ENCODE measurements around the gene EMC9. TPM values are rescaled to one million over a fixed set of nuclear protein-coding genes. Genes with fewer than 3 reads are reported as not detected.

Gene EMC9
- total RNA-seq, 1 experiment from 2014 or later: 49.2 TPM

DNA sequence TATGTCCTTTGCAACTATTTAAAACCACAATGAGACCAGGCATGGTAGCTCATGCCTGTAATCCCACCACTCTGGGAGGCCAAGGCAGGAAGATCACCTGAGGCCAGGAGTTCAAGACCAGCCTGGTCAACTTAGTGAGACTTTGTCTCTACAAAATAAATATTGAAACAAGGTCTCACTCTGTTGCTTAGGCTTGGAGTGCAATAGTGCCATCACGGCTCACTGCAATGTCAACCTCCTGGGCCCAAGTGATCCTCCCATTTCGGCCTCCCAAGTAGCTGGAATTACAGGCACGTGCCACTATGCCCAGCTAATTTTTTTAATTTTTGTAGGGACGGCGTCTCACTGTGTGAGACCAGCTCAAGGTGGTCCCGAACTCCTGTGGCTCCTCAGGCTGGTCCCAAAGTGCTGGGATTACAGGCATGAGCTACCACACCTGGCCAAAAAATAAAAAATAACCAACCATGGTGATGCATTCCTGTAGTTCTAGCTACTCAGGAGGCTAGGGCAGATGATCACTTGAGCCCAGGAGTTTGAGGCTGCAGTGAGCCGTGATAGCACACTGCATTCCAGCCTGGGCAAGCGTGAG lies 11.9 kb downstream of the EMC9 start:
- H3K27ac Mint-ChIP-seq (ENCODE audit: low read depth, unreplicated experiment): no peak overlapping the region
- DNase-seq (ENCODE audit: unreplicated experiment): no peak
- BruUV-seq (replicated peaks): no TSS peak
- TF ChIP-seq, protein P1, sequence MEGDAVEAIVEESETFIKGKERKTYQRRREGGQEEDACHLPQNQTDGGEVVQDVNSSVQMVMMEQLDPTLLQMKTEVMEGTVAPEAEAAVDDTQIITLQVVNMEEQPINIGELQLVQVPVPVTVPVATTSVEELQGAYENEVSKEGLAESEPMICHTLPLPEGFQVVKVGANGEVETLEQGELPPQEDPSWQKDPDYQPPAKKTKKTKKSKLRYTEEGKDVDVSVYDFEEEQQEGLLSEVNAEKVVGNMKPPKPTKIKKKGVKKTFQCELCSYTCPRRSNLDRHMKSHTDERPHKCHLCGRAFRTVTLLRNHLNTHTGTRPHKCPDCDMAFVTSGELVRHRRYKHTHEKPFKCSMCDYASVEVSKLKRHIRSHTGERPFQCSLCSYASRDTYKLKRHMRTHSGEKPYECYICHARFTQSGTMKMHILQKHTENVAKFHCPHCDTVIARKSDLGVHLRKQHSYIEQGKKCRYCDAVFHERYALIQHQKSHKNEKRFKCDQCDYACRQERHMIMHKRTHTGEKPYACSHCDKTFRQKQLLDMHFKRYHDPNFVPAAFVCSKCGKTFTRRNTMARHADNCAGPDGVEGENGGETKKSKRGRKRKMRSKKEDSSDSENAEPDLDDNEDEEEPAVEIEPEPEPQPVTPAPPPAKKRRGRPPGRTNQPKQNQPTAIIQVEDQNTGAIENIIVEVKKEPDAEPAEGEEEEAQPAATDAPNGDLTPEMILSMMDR (IDR thresholded peaks at IDR 0.05; ENCODE audit: unreplicated experiment): no peak
- peaks cover 2% of the 10 kb centered on the region for H3K36me3 Mint-ChIP-seq (ENCODE audit: insufficient read depth, unreplicated experiment)
- peaks cover 17% of the 10 kb centered on the region for H3K4me1 Mint-ChIP-seq (ENCODE audit: insufficient read depth, unreplicated experiment)
- no peaks in the 10 kb centered on the region for H3K9me3 Mint-ChIP-seq (ENCODE audit: unreplicated experiment)
- H3K4me3 Mint-ChIP-seq (ENCODE audit: unreplicated experiment): no peak overlapping the region
- intact Hi-C loops (cut with micrococcal nuclease): no loop called here
- POLR2A ChIA-PET: interaction anchor here (0.6 to 1.1 kb wide), 4 partner anchors 11 to 19 kb away, joined by 3 to 8 read pairs (median 4); partner anchors contain the start of genes DCAF11, NRL and PSME2
- CTCF ChIA-PET: interaction anchor here (1.1 to 1.8 kb wide), 2 partner anchors 11 to 15 kb away, joined by 3 to 4 read pairs; partner anchors contain the start of genes DCAF11 and NRL
- H3K27me3 Mint-ChIP-seq (ENCODE audit: insufficient read depth, unreplicated experiment): no peaks in the 10 kb centered on the region

DNA sequence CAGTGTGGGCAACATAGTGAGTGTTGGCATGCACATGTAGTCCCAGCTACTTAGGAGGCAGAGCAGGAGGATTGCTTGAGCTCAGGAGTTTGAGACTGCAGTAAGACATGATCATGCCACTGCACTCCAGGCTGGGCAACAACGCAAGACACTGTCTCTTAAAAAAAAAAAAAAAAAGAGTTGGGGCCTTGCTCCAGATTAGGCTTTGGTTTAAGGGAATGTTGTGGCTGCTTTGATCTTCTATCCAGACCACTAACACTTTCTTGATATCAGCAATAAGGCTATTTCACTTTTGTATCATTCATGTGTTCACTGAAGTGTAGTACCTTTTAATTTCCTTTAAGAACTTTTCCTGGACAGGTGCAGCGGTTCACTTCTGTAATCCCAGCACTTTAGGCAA lies 13.7 kb downstream of the EMC9 start:
- H3K27me3 Mint-ChIP-seq (ENCODE audit: insufficient read depth, unreplicated experiment): no peaks in the 10 kb centered on the region
- ChIA-PET CTCF (interaction anchor here (0.7 to 1.2 kb wide), 2 partner anchors 17 to 181 kb away, joined by 3 read pairs; partner anchors contain the start of gene CIDEB), POLR2A (interaction anchor here (0.7 to 5.4 kb wide), 3 partner anchors 8 to 88 kb away, joined by 3 to 40 read pairs (median 19); partner anchors contain the start of genes DCAF11, MDP1, NRL and PSME1)
- TF ChIP-seq, protein P1 (IDR thresholded peaks at IDR 0.05; ENCODE audit: unreplicated experiment): no peak
- intact Hi-C loops (cut with micrococcal nuclease): no loop called here
- no TSS peak for BruUV-seq (replicated peaks)
- H3K4me3 Mint-ChIP-seq (ENCODE audit: unreplicated experiment): no peak overlapping the region
- H3K36me3 Mint-ChIP-seq (ENCODE audit: insufficient read depth, unreplicated experiment): peaks cover 5% of the 10 kb centered on the region
- no peak for DNase-seq (ENCODE audit: unreplicated experiment)
- no peak overlapping the region for H3K27ac Mint-ChIP-seq (ENCODE audit: low read depth, unreplicated experiment)
- H3K9me3 Mint-ChIP-seq (ENCODE audit: unreplicated experiment): no peaks in the 10 kb centered on the region
- peaks cover 11% of the 10 kb centered on the region for H3K4me1 Mint-ChIP-seq (ENCODE audit: insufficient read depth, unreplicated experiment)

DNA sequence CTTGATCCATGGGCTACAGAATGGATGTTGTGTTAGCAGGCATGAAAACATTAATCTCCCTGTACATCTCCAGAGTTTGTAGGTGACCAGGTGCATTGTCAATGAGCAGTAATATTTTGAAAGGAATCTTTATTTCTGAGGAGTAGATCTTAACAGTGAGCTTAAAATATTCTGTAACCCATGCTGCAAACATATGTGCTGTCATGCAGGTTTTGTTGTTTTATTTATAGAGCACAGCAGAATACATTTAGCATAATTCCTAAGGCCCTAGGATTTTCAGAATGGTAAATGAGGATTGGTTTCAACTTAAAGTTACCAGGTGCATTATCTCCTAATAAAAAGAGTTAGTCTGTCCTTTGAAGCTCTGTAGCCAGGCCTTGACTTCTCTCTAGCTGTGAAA lies 14.5 kb downstream of the EMC9 start:
- TF ChIP-seq, protein P1 (IDR thresholded peaks at IDR 0.05; ENCODE audit: unreplicated experiment): no peak
- Mint-ChIP-seq H3K4me3 (ENCODE audit: unreplicated experiment) (no peak overlapping the region), H3K9me3 (ENCODE audit: unreplicated experiment) (no peaks in the 10 kb centered on the region), H3K4me1 (ENCODE audit: insufficient read depth, unreplicated experiment) (peaks cover 4% of the 10 kb centered on the region), H3K27me3 (ENCODE audit: insufficient read depth, unreplicated experiment) (no peaks in the 10 kb centered on the region), H3K27ac (ENCODE audit: low read depth, unreplicated experiment) (no peak overlapping the region), H3K36me3 (ENCODE audit: insufficient read depth, unreplicated experiment) (peaks cover 10% of the 10 kb centered on the region)
- CTCF ChIA-PET: interaction anchor here (0.9 to 1.2 kb wide), 2 partner anchors 27 to 181 kb away, joined by 3 read pairs; partner anchors contain the start of gene CIDEB
- no peak for DNase-seq (ENCODE audit: unreplicated experiment)
- no TSS peak for BruUV-seq (replicated peaks)
- POLR2A ChIA-PET: interaction anchor here (4.7 to 5.4 kb wide), 2 partner anchors 9 to 11 kb away, joined by 19 to 40 read pairs; partner anchors contain the start of genes DCAF11, NRL and PSME1
- intact Hi-C loops (cut with micrococcal nuclease): no loop called here

Measured in MCF 10A (cell line).